GM21515 (cell line): ENCODE data around the gene CLDN4.
"Not testable (repeated sequence)": the region's sequence is repeated elsewhere in the genome, so short reads cannot be mapped to it uniquely, and the experiment has no call there.

ENCODE experiments used
- ATAC-seq: cut with Tn5 transposase; IDR thresholded peaks from one replicate; pipeline ENCODE4 v1.9.1; 2021; ENCODE audit not compliant: unreplicated experiment

The CLDN4 gene

DNA sequence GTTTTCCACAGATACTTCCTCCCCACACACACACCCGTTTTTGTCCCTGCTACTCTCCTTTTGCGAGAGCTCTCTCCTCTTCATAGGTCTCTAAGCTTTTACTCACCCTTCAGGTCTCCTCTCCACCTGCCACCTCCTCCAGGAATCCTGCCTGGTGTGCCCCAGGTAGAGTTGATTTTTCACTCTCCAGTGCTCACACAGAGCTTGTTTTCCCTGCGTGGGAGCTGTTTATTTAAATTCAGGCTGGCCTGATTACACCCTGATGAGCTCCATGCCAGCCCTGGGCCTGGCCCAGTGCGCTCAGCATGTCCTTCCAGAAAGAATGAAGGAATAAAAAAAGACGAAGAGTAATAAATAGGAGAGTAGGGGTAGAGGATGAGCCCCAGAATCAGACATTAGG, 7.5 kb upstream of the CLDN4 start:
- no peak for ATAC-seq

- no peak for ATAC-seq
Measured at GRCh38 chr7:73823873-73824592, 6.8 kb upstream of the CLDN4 start.

GRCh38 chr7:73824986-73825385, 5.8 kb upstream of the CLDN4 start:
- no peak for ATAC-seq

GRCh38 chr7:73827567-73828106, 3.2 kb upstream of the CLDN4 start:
- no peak for ATAC-seq

DNA sequence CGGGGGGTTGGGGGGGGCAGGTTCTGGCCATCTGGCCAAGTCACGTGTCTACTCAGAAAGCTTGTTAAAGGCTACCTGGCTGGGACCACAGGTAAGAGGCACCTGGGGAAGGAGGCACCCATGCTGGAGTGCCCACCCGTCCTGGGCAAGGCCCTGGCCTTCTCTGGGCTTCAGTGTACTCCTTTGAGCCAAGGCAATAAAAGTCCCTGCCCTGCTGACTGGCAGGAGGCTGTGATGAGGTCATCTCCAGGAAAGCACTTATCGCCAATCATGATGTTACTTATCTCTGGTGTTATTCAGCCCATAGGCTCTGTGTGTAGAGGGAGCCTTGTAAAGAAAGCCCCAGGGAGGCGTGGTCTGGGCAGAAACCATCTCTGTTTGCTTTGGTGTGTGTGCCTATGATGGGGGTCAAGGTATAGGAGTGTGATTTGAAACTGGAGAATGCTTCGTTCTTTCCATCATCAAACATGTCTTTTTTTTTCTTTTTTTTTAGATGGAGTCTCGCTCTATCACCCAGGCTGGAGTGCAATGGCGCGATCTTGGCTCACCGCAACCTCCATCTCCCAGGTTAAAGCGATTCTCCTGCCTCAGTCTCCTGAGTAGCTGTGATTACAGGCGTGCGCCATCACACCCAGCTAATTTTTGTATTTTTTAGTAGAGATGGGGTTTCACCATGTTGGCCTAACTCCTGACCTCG, 2.5 kb upstream of the CLDN4 start:
- no peak for ATAC-seq

DNA sequence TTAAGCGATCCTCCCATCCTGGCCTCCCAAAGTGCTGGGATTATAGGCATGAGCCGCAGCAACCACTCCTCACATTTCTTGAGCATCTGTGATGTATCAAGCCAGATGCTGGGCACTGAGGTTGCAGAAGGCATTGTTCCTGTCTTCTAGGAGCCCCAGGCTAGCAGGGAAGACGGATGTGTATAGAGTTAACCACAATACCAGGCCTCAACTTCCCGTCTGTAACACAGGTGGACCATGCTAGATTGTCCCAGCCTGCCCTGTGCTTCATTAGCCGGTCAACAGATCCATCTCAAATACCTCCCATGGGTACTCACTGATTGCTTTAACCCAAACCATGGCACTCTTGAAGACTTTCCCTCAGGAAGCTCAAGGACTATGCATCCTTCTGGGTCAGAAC, 1.8 kb upstream of the CLDN4 start:
- no peak for ATAC-seq

DNA sequence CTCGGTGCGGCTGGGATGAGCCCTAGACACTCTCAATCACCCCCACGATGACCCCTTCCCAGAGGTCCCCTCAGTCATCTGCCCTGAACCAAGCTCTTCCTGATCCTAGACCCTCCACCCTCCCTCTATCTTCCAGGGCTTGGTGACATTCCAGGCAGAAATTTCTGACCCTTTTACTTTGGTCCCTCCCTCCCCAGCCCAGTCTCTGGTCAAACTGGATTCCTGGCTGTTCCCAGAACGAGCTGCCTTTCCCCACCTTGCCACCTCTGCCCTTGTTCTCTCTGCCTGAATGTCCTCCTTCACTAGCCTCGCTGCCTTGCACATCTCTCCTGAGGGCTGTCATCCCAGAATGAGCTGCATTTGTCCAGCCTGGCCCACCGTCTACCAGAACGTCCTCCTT, 1.3 kb upstream of the CLDN4 start:
- no peak for ATAC-seq

- no peak for ATAC-seq
Measured at GRCh38 chr7:73829921-73830680, 695 bp upstream of the CLDN4 start.

GRCh38 chr7:73831584-73831833, 713 bp downstream of the CLDN4 start:
- ATAC-seq: no peak

DNA sequence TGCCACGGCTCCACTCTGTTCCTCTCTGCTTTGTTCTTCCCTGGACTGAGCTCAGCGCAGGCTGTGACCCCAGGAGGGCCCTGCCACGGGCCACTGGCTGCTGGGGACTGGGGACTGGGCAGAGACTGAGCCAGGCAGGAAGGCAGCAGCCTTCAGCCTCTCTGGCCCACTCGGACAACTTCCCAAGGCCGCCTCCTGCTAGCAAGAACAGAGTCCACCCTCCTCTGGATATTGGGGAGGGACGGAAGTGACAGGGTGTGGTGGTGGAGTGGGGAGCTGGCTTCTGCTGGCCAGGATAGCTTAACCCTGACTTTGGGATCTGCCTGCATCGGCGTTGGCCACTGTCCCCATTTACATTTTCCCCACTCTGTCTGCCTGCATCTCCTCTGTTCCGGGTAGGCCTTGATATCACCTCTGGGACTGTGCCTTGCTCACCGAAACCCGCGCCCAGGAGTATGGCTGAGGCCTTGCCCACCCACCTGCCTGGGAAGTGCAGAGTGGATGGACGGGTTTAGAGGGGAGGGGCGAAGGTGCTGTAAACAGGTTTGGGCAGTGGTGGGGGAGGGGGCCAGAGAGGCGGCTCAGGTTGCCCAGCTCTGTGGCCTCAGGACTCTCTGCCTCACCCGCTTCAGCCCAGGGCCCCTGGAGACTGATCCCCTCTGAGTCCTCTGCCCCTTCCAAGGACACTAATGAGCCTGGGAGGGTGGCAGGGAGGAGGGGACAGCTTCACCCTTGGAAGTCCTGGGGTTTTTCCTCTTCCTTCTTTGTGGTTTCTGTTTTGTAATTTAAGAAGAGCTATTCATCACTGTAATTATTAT, 1.2 kb downstream of the CLDN4 start:
- ATAC-seq: no peak

GRCh38 chr7:73832806-73833205, 2.0 kb downstream of the CLDN4 start:
- no peak for ATAC-seq

- ATAC-seq: no peak
Measured at GRCh38 chr7:73833251-73833919, 2.6 kb downstream of the CLDN4 start.

- no peak for ATAC-seq
Measured at GRCh38 chr7:73834626-73835191, 3.9 kb downstream of the CLDN4 start.

GRCh38 chr7:73837167-73837566, 6.4 kb downstream of the CLDN4 start:
- ATAC-seq: not testable (repeated sequence)

- ATAC-seq: no peak
Measured at GRCh38 chr7:73838642-73839041, 7.8 kb downstream of the CLDN4 start.

DNA sequence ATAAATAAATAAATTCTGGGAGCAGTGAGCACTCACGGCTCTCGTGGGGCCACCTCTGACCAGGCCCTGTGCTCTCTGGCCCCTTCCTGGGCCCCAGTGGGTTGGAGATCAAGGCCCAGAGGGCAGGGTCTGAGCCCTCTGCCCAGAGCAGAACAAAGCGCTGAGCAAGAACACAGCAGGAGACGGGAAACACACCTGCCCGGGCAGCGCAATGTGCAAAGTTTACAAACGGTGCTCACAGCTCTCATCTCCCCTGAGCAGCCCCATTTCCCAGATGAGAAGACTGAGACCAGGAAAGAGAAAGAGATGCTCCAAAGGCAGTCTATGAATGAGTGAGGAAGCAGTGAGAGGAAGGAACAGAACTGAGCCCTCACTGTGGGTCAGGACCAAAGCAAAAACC, 8.5 kb downstream of the CLDN4 start:
- no peak for ATAC-seq

DNA sequence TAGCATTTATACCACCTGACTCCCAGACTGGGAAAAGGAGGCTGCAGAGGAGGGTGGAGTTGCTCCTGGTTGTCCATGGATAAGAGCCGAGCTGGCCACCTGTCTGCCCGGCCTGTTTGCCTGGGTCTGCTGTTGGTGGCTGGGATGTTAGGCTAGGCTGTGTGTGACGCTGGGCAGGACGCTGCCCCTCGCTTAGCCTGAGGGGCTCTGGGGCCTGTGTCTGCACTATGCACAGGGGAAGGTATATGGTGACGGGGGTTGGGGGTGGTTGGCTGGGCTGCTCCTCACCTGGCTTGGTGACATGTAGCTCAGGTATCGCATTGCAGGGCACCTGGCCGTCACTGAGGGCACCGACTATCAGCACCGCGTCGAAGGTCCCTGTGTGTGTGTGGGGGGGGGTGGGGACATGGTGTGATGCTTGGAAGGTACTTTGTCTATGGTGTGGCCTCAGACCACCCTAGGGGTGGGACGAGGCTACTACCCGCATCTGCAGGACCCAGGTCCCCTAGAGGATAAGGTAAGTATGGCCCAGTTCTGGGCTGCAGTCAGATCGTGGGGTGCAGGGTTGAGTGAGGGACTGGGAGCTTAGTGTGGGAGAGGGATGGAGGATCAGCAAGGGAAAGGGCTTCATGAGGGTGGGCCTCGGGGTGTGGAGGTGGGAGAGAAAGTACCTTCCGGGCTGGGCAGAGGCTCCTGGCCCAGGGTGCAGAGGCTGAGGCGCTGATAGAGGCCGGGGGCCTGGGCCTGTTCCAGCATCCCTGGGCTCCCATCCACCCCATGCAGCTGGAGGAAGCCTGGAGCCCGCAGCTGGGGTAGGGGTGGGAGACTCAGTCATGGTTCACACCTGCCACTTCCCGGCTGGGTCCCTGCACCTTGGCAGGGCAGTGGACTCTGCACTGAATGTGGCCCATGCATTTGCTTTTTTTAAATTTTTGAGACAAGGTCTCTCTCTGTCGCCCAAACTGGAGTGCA, 9.2 kb downstream of the CLDN4 start:
- ATAC-seq: no peak

DNA sequence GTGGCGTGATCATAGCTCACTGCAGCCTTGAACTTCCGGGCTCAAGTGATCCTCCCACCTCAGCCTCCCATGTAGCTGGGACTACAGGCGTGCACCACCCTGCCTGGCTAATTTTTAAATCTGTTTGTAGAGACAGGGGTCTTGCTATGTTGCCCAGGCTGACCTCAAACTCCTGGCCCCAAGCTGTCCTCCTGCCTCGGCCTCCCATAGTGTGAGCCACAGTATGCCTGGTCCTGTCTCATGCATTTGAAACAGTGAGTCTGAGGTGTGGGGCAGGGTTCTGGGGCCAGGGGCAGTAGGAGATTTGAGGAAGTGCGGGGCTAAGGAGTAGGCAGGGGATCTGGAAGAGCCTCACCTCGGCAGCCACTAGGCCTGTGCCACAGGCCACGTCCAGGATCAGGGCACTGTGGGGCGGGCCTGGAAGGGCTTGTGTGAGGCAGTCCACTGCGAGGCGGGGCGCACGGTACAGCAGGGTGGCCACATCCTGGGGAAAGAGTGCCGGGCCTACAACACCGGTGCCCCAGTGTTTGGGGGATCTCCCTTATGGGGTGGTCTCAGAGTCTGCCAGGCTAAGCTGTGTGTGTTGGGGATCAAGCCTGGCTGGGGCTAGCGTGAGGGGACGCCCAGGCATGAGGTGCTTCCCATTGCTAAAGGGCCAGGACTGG, 10.1 kb downstream of the CLDN4 start:
- no peak for ATAC-seq

GRCh38 chr7:73841689-73842066, 10.9 kb downstream of the CLDN4 start:
- no peak for ATAC-seq
